Glomerular endothelial cell (primary cell): ENCODE measurements around the gene SKP2. TPM values are rescaled to one million over a fixed set of nuclear protein-coding genes. Genes with fewer than 3 reads are reported as not detected.
"Not testable (repeated sequence)": the region's sequence is repeated elsewhere in the genome, so short reads cannot be mapped to it uniquely, and the experiment has no call there.

Experiments used
- DNase-seq: peaks from one replicate; pipeline ENCODE4 v3.0.0-alpha.2; 2011; ENCODE audit warnings: low read depth, low spot score; ENCODE audit errors: extremely low read depth
- total RNA-seq: library from RNA; depleted of rRNA; stranded (reverse); fragments of >200 nt; gene quantifications from 2 replicates; pipeline ENCODE4 v1.2.3, GENCODE V29; 2015

SKP2 gene
- total RNA-seq, 1 donor from 2014 or later, result 17.9 TPM

- DNase-seq, result no peak
Observed at GRCh38 chr5:36198281-36198680, 46.4 kb downstream of the SKP2 start.

GRCh38 chr5:36198783-36199182 is 46.9 kb downstream of the SKP2 start:
- DNase-seq, result not testable (repeated sequence)

GRCh38 chr5:36199620-36200019 is 47.7 kb downstream of the SKP2 start:
- no peak for DNase-seq

- no peak for DNase-seq
Observed at GRCh38 chr5:36200513-36200912, 48.6 kb downstream of the SKP2 start.

- DNase-seq, result no peak
Observed at GRCh38 chr5:36202521-36202961, 50.6 kb downstream of the SKP2 start.

- DNase-seq, result no peak
Observed at GRCh38 chr5:36205329-36205728, 53.4 kb downstream of the SKP2 start.

- DNase-seq, result no peak
Observed at GRCh38 chr5:36206913-36207312, 55.0 kb downstream of the SKP2 start.

GRCh38 chr5:36208786-36209185 is 56.9 kb downstream of the SKP2 start:
- DNase-seq, result no peak

- no peak for DNase-seq
Observed at GRCh38 chr5:36209664-36210063, 57.8 kb downstream of the SKP2 start.

GRCh38 chr5:36214436-36214835 is 62.5 kb downstream of the SKP2 start:
- no peak for DNase-seq

- no peak for DNase-seq
Observed at GRCh38 chr5:36215910-36216309, 64.0 kb downstream of the SKP2 start.

GRCh38 chr5:36217567-36217966 is 65.7 kb downstream of the SKP2 start:
- DNase-seq, result no peak

- DNase-seq, result no peak
Observed at GRCh38 chr5:36217988-36218387, 66.1 kb downstream of the SKP2 start.

- no peak for DNase-seq
Observed at GRCh38 chr5:36222620-36223019, 70.7 kb downstream of the SKP2 start.

GRCh38 chr5:36227046-36227445 is 75.1 kb downstream of the SKP2 start:
- DNase-seq, result no peak

- no peak for DNase-seq
Observed at GRCh38 chr5:36228505-36228904, 76.6 kb downstream of the SKP2 start.

- DNase-seq, result no peak
Observed at GRCh38 chr5:36230151-36230790, 78.4 kb downstream of the SKP2 start.

GRCh38 chr5:36232533-36232932 is 80.6 kb downstream of the SKP2 start:
- no peak for DNase-seq

Other genes starting within 250 kb of the SKP2 start
- not detected in 2 replicates for gene CAPSL, start 213.5 kb upstream of the SKP2 start, total RNA-seq
- not detected in 2 replicates for gene UGT3A1, start 160.7 kb upstream of the SKP2 start, total RNA-seq
- not detected in 2 replicates for gene UGT3A2, start 85.2 kb upstream of the SKP2 start, total RNA-seq
- 3.8 and 4.3 TPM in 2 replicates for gene LMBRD2, start 224 bp upstream of the SKP2 start, total RNA-seq
- 8.7 and 9.6 TPM in 2 replicates for gene NADK2, start 89.8 kb downstream of the SKP2 start, total RNA-seq
- not detected in 2 replicates for gene RANBP3L, start 149.8 kb downstream of the SKP2 start, total RNA-seq